Glomerular visceral epithelial cell (primary cell): Measurements from ENCODE around the gene PSMC3.

ENCODE experiments used
- DNase-seq: peaks from one replicate; pipeline ENCODE4 v3.0.0-alpha.2; 2016; ENCODE audit errors: extremely low spot score

PSMC3 gene

DNA sequence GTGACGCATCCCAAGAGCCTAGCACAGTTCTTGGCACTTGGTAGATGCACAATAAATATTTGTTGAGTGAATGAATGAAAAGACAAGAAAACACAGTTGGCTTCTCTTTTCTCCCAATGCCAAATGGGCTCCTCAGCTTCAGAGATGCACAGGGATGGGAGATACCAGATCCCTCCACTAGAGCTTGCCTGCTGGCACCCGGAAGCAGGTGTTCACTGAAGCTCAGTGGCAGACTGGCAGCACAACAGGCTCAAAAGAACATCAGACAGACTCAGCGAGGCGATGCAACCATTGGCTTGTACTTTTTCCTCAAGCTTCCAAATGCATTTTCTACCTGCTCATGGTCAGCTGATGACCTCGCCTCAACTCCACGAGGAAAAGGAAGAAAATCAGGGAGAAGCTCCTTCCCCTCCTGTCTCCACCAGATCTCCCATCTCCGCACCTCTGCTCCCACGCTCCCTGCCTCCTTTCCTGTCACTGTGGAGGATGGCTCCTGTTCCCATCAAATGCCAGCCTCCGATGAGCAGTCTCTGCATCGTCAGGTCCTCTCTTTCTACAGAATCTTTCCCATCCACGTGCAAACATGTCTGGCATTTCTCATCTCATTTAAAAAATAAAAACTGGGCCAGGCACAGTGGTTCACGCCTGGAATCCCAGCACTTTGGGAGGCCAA is 16.9 kb upstream of the PSMC3 start:
- DNase-seq: no peak

DNA sequence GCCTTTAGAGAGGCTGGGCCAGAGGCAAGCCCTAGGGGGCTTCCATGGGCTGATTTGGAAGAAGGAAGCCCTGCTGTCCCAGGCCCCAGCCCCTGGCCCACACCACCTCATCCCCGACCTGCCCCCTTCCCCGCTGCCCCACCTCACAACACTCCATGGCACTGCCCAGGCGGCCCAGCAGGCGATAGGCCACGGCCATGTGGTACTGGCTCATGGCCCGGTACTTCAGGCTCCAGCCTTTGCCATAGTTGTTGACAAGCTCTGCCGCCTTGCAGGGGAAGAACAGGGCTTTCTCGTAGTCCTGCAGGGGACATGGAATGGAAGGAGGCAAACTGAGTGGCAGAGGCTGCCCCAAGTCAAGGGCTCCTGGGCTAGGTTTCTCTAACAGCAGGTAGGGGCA is 16.3 kb upstream of the PSMC3 start:
- DNase-seq: no peak

DNA sequence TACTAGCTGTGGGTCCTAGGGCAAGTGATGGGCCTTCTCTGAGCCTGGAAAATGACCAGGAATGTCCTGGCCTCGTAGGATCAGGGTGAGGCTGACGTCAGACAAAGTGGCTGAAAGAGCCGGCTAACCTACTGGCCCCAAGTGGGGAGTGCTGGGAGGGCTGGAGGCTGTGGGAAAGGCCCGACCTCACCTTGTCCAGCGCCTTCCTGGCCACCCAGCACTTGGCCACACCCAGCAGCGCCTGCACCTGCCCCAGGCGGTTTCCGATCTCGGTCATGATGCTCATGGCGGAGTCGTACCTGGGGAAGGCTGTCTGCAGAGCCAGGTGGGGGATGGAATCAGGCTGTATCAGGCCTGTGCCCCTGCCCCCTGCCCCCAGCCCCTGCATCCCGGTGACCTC is 15.2 kb upstream of the PSMC3 start:
- no peak for DNase-seq

- DNase-seq: no peak
Observed at GRCh38 chr11:47440054-47440476, 13.8 kb upstream of the PSMC3 start.

DNA sequence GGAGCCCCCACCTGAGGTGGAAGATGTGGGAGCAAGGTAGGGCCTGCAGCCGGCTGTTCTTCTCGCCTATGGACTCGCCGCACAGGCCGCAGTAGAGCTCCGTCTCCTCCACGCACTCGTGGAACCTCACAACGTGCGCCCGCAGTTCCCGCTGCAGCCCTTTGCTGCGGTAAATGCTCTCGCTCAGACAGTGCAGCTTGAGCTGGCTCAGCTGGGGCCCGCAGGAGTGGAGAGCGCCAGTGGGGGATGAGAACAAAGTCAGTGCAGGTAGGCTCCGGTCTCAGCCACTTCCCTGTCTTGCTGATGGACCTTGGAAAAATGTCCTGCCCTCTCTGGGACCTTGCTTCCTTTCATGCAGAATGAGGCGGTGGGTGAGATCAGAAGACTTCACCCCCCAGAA is 12.5 kb upstream of the PSMC3 start:
- DNase-seq: no peak

DNA sequence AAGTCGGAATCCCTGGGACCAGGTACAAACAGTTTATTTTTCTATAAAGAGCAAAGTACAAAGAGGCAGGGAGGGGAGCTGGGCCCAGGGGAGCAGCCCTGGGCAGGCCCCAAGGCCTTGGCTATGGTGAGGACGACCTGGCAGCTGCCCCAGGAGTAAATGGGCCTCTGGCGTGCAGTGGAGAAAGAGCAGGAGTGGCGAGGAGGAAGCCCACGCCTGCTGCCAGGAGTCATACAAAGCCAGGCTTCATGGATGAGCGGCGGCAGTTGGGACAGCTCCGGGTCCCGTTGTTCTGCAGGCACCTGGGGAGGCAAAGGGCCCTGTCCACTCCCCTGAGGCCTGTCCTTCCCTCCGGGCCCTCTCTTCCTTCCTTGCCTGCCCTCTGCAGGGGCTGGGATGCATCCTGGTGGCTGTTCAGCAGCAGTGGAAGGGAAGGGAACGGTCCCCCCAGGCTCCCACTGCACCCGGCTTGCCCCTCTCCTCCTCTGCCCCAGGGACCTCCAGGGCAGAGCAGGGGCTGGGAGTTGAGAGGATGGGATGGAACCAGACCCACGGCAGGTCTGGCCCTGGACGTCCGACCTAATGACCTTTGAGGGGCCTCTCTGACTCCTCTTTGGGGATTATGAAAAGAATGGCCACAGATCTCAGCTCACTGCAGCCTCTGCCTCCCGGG is 11.6 kb upstream of the PSMC3 start:
- DNase-seq: no peak

DNA sequence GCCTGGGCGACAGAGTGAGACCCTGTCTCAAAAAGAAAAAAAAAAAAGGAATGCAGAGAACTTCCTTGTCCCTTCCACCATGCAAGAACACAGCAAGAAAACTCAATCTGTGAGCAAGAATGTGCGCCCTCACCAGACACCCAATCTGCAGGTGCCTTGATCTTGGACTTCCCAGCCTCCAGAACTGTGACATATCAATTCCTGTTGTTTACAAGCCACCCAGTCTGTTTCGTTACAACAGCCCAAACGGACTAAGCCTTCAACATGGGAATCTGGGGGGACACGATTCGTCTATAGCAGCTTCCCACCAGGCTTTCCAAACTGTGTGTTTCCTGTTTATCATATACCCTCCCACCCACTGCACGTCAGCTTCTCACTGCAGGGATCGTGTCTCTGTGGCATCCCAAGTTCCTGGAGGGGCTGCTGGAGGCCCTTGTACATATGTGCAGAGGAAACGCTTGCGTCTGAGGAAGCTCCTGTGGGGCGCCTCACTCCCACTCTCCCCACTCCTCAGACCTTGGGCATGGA is 11.0 kb upstream of the PSMC3 start:
- no peak for DNase-seq

- no peak for DNase-seq
Observed at GRCh38 chr11:47436726-47437125, 10.5 kb upstream of the PSMC3 start.

- DNase-seq: no peak
Observed at GRCh38 chr11:47435687-47436086, 9.4 kb upstream of the PSMC3 start.

DNA sequence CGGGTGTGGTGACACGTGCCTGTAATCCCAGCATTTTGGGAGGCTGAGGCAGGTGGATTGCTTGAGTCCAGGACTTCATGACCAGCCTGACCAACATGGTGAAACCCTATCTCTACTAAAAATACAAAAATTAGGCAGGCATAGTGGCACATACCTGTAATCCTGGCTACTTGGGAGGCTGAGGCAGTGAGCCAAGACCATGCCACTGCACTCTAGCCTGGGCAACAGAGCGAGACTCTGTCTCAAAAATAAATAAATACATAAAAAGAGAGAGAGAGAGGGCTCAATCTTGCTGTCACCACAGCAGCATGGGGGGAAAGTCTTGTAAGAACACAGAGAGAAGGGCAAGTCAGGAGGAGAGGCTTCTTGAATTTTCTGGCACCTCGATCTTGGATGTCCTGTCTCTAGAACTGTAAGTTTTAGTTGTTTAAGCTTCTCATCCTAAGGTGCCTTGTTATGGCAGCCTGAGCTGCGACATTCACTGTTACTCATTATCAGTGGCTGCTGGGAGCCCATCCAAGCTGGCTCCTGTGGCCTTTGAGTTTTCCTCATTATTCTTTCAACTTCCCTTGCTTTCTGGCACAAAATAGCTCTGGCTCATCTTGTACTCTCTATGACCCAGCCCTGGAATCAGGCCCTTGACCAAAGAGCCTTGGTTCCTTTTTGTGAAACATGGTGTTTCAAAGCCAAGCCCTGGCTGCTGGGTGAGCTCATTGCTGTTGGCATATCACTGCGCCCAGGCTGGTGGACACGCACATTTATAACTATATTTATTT is 8.0 kb upstream of the PSMC3 start:
- no peak for DNase-seq

DNA sequence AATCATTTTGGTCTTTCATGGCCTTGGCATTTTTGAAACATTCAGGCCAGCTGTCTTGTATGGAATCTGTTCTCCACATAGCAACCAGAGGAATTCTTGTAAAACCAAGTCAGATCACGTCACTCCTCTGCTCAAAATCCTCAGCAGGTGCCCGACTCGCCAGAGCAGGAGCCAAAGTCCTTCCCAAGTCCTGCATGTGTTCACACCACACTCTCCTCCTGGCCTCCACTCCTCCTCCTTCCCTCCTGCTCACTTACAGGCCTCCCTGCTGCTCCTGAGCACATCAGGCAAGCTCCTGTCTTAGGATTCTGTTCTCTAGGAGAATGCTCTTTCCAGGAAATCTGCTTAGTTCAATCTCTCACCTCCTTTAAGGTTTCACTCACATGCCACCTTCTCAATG is 6.9 kb upstream of the PSMC3 start:
- no peak for DNase-seq

- DNase-seq: no peak
Observed at GRCh38 chr11:47431356-47432083, 5.3 kb upstream of the PSMC3 start.

- DNase-seq: no peak
Observed at GRCh38 chr11:47430524-47430923, 4.3 kb upstream of the PSMC3 start.

DNA sequence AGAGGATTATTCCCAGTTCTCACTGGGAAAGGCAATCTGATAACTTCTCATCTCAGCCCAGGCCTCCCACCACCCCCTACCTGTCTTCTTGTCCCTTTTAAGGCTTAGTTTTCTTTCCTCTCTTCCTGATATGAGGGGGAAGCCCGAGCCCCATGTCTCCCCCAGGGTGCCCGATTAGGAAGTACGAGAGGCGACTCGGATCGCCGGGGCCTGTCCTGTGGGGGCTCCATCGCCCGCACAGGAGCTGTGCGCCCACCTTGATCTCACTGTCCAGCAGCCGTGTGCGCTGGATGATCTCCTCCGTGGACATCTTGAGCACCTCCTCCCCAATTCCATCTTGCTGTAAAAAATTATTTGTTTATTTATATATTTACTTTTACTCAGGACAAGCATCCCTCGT is 628 bp downstream of the PSMC3 start:
- DNase-seq: no peak

- DNase-seq: no peak
Observed at GRCh38 chr11:47418454-47419259, 7.6 kb downstream of the PSMC3 start.

DNA sequence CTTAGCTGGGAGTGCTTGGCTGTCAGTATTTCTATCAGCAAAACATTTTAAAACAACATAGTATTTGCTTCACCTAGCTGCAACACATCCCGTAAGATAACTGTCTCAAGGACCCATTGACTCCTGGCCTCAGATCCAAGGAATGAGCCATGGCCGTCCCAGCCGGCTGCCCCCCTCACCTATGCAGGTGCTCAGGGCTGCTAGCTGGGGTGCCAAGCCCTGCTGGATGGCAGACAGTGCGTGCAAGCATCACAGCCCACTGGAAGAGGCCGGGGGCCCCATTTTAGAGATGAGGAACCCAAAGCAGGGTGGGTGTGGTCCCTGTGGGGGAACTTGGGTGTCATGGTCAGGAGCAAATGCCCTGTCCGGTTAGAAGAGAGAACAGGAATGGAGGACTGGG is 8.5 kb downstream of the PSMC3 start:
- no peak for DNase-seq

- DNase-seq: peak; percentile 95
Observed at GRCh38 chr11:47415949-47416472, 10.2 kb downstream of the PSMC3 start.

- DNase-seq: no peak
Observed at GRCh38 chr11:47415091-47415854, 11.0 kb downstream of the PSMC3 start.

DNA sequence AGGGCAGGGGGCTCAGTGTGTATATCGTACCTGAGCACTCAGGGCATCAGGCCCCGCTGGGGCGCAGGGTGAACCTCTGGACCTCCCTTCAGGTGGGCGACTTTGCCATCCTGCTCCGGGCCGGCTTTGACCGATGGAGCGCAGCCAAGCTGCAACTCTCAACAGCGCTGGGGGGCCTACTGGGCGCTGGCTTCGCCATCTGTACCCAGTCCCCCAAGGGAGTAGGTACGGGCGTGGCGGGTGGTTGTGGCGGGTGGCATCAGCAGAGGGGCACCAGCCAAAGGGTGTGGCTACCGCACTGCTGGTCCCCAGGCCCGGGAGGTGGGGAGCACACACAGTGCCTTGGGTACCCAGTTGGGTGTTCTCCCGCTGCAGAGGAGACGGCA is 11.6 kb downstream of the PSMC3 start:
- no peak for DNase-seq
